ENCODE results near the gene FAM204A. TPM values are rescaled to one million over a fixed set of nuclear protein-coding genes. Genes with fewer than 3 reads are reported as not detected.

Gene FAM204A
- polyA plus RNA-seq, 1 experiment: 42.8 TPM

DNA sequence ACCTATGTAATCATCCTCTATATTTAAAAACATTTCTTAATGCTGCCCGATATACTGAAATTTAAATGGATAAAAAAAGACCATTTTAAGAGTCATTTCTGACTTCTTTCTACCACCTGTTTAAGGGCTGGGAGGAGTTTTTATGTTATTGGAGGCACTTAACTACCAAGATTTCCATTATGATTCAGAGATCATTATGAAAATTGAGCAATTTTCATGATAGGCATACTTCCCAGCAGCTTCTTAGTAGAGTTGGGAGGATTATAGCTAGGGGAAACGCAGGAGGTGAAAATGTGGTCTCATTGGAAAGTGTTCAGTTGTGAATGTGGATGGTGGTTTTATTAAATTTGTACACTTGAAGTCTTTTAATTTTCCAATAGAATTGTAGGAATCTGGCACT lies 28.4 kb upstream of the FAM204A start:
- Histone ChIP-seq H3K27ac (ENCODE audit: low read depth, low read length) (no peak overlapping the region), H3K9me3 (ENCODE audit: control insufficient read depth, insufficient read depth, low read length) (no peaks in the 10 kb centered on the region), H3K4me3 (ENCODE audit: low read depth, low read length) (no peak overlapping the region), H3K27me3 (ENCODE audit: control insufficient read depth, insufficient read depth, low read length) (no peaks in the 10 kb centered on the region)
- CTCF ChIA-PET: no interaction called here
- POLR2A ChIA-PET: no interaction called here
- no peak for DNase-seq (ENCODE audit: low read depth, low spot score)
- TF ChIP-seq, protein P1, sequence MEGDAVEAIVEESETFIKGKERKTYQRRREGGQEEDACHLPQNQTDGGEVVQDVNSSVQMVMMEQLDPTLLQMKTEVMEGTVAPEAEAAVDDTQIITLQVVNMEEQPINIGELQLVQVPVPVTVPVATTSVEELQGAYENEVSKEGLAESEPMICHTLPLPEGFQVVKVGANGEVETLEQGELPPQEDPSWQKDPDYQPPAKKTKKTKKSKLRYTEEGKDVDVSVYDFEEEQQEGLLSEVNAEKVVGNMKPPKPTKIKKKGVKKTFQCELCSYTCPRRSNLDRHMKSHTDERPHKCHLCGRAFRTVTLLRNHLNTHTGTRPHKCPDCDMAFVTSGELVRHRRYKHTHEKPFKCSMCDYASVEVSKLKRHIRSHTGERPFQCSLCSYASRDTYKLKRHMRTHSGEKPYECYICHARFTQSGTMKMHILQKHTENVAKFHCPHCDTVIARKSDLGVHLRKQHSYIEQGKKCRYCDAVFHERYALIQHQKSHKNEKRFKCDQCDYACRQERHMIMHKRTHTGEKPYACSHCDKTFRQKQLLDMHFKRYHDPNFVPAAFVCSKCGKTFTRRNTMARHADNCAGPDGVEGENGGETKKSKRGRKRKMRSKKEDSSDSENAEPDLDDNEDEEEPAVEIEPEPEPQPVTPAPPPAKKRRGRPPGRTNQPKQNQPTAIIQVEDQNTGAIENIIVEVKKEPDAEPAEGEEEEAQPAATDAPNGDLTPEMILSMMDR (IDR thresholded peaks at IDR 0.05; ENCODE audit: low read depth, low read length): no peak

DNA sequence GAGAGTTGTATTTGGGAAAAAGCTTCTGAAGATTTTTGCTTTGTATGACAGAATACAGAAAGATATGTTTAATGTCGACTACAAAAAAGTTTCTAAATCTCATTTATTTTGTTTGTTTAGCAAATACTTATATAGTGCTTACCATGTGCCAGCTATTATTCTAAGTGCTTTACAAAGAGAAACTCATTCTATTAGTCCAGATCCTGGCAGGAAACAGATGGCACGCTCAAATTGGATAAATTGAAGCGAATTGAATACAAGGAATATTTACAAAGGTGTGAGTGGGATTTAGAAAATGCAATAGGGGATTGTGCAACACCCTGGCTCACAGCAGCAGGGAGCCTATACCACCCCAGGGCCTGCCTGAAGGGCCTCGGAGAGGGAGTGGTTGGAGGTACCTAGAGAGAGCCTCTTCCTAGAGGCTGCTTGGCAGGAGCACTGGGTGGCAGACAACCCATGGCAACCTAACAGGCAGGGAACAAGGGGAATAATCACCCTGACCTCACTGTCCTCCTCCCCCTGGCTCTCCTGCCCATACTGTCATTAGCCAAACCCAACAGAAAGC lies 27.6 kb upstream of the FAM204A start:
- ChIA-PET CTCF (no interaction called here), POLR2A (no interaction called here)
- Histone ChIP-seq H3K27me3 (ENCODE audit: control insufficient read depth, insufficient read depth, low read length) (no peaks in the 10 kb centered on the region), H3K9me3 (ENCODE audit: control insufficient read depth, insufficient read depth, low read length) (no peaks in the 10 kb centered on the region), H3K27ac (ENCODE audit: low read depth, low read length) (no peak overlapping the region), H3K4me3 (ENCODE audit: low read depth, low read length) (no peak overlapping the region)
- DNase-seq (ENCODE audit: low read depth, low spot score): no peak
- TF ChIP-seq, protein P1 (IDR thresholded peaks at IDR 0.05; ENCODE audit: low read depth, low read length): no peak

DNA sequence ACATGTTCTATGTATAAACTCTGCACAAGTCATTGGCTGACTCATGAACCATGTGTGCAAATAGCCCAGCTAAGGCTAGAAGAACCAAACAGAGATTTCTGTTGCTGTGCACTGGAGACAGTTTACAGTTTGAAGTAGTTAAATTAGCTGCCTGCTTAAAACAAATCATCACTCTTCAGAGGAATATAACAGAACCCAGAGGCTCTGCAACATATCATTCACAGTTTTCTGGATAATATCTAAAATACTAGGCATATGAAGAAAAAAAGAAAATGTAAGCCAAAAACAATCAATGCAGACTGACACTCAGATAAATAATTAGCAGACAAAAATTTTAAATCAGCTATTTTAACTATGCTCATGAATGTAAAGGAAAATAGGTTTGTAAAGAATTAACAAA lies 23.6 kb upstream of the FAM204A start:
- POLR2A ChIA-PET: no interaction called here
- no peak for DNase-seq (ENCODE audit: low read depth, low spot score)
- H3K9me3 ChIP-seq (ENCODE audit: control insufficient read depth, insufficient read depth, low read length): no peaks in the 10 kb centered on the region
- no peak overlapping the region for H3K4me3 ChIP-seq (ENCODE audit: low read depth, low read length)
- H3K27ac ChIP-seq (ENCODE audit: low read depth, low read length): no peak overlapping the region
- no peaks in the 10 kb centered on the region for H3K27me3 ChIP-seq (ENCODE audit: control insufficient read depth, insufficient read depth, low read length)
- TF ChIP-seq, protein P1 (IDR thresholded peaks at IDR 0.05; ENCODE audit: low read depth, low read length): no peak
- CTCF ChIA-PET: no interaction called here

DNA sequence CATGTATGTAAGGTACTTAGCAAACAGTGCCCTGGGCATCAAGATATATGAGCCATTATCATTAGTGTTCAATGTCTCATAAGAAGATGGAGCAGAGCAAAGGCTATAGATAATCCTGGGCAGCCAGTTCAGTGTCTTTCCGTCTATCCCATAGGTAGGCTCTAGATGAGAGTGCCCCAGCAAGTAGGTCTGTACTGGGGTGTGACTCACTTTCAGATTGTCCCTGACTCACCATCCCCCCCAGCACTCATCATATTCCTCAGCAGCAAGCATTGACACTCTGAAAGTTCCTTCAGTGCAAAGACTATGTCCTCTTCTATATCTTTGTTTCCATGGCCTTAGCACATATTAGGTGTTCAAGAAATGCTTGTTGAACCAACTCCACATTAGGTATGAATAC lies 20.0 kb upstream of the FAM204A start:
- ChIA-PET POLR2A (no interaction called here), CTCF (no interaction called here)
- H3K4me3 ChIP-seq (ENCODE audit: low read depth, low read length): no peak overlapping the region
- no peak overlapping the region for H3K27ac ChIP-seq (ENCODE audit: low read depth, low read length)
- no peak for DNase-seq (ENCODE audit: low read depth, low spot score)
- H3K9me3 ChIP-seq (ENCODE audit: control insufficient read depth, insufficient read depth, low read length): no peaks in the 10 kb centered on the region
- TF ChIP-seq, protein P1 (IDR thresholded peaks at IDR 0.05; ENCODE audit: low read depth, low read length): no peak
- H3K27me3 ChIP-seq (ENCODE audit: control insufficient read depth, insufficient read depth, low read length): no peaks in the 10 kb centered on the region

DNA sequence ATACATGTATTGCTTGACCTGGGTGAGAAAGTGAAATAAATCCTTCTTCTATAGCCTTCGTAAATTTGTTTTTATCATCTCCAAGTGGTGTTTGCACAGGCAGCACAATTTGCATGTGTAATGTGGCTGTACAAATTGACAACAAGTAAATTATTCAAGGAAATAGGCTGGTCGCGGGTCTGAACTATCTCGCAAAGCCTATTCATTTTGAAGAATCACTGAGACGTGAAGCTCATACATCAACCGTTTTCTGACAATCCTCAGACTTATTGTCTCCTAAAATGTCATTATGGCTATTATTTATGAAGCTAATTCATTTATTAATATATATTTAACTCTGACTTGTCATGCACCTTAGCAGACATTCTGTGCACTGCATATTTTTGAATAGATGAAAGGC lies 16.2 kb upstream of the FAM204A start:
- POLR2A ChIA-PET: no interaction called here
- TF ChIP-seq, protein P1 (IDR thresholded peaks at IDR 0.05; ENCODE audit: low read depth, low read length): no peak
- CTCF ChIA-PET: interaction anchor here (1.0 kb wide), 1 partner anchor 862 kb away, joined by 3 read pairs; no protein-coding TSS in a partner anchor

More for the DNA sequence above, 16.2 kb upstream of the FAM204A start:
- no peak for DNase-seq (ENCODE audit: low read depth, low spot score)
- no peaks in the 10 kb centered on the region for H3K9me3 ChIP-seq (ENCODE audit: control insufficient read depth, insufficient read depth, low read length)
- no peak overlapping the region for H3K27ac ChIP-seq (ENCODE audit: low read depth, low read length)
- no peak overlapping the region for H3K4me3 ChIP-seq (ENCODE audit: low read depth, low read length)
- no peaks in the 10 kb centered on the region for H3K27me3 ChIP-seq (ENCODE audit: control insufficient read depth, insufficient read depth, low read length)

Measured in AG04450 (cell line).